K562 (cell line): ENCODE results near the gene SEMA3C. TPM values are rescaled to one million over a fixed set of nuclear protein-coding genes. Genes with fewer than 3 reads are reported as not detected.

ENCODE experiments used
- ATAC-seq: fragments of 200-7000 bp; cut with Tn5 transposase; 3 replicates; pipeline ENCODE4 v1.9.1; 2020; ENCODE audit warnings: moderate library complexity
- BruUV-seq: library from RNA; stranded (reverse); fragments of 400-500 nt; replicated peaks from 2 replicates; lab custom pipeline; 2021; lab: Mats Ljungman, UMichigan
- CTCF ChIA-PET: fragments of 300-600 bp; formaldehyde crosslinking; extraction: SDS; loops from one replicate; lab custom pipeline; 2021; ENCODE audit warnings: low intra/inter-chr PET ratio; lab: Yijun Ruan, JAX
- POLR2A ChIA-PET: fragments of 300-600, 350-650 bp; sonication (Branson Sonifier 250); formaldehyde crosslinking; extraction: SDS; loops from one replicate; lab custom pipeline; 2021; ENCODE audit warnings: antibody characterized with exemption, inconsistent platforms; lab: Yijun Ruan, JAX
- DNase-seq, 4 experiments: peaks; one replicate each; pipeline versions ENCODE4 v3.0.0 to v3.0.0-alpha.2; 2011 to 2018; ENCODE audit warnings: low spot score in 3 of 4, mixed read lengths in 3 of 4; ENCODE audit errors: extremely low read depth in 1 of 4
- FAIRE-seq: peaks from 2 replicates; lab custom pipeline; 2011; peaks lifted over from hg19 to GRCh38; lab: Jason Lieb, UNC
- H2AFZ ChIP-seq: 2 replicates; pipeline ENCODE4 v1.6.0; 2011; ENCODE audit warnings: low read depth, low read length, control low read depth, inconsistent platforms
- H3K27ac ChIP-seq: fragments of 200-600 bp; 3 replicates; pipeline ENCODE4 v1.8.0; 2011; ENCODE audit warnings: low read depth, mild to moderate bottlenecking, control low read depth, inconsistent platforms, low read length, moderate library complexity, mixed read lengths; ENCODE audit errors: extremely low read depth
- H3K27me3 ChIP-seq, 2 experiments: fragments of 300-600 bp in 1 of 2; 2 replicates in 1 of 2; 3 replicates in 1 of 2; pipeline versions ENCODE4 v1.6.0 to v1.8.0; 2011; ENCODE audit warnings: inconsistent platforms in 2 of 2, low read length in 2 of 2, mild to moderate bottlenecking in 1 of 2, mixed read lengths in 1 of 2, moderate library complexity in 1 of 2; ENCODE audit not compliant: control insufficient read depth in 2 of 2, insufficient read depth in 2 of 2
- H3K36me3 ChIP-seq: fragments of 300-600 bp; 3 replicates; pipeline ENCODE4 v1.8.0; 2011; ENCODE audit warnings: mild to moderate bottlenecking, low read length, inconsistent platforms; ENCODE audit not compliant: control insufficient read depth, insufficient read depth
- H3K4me1 ChIP-seq, 2 experiments: fragments of 200-600 bp in 1 of 2; replicated peaks in 1 of 2; 2 replicates in 1 of 2; 3 replicates in 1 of 2; pipeline versions ENCODE4 v1.5.1 to v1.8.0; 2011; ENCODE audit warnings: inconsistent platforms in 2 of 2, low read length in 2 of 2, mild to moderate bottlenecking in 1 of 2, mixed read lengths in 1 of 2, moderate library complexity in 1 of 2; ENCODE audit not compliant: control insufficient read depth in 2 of 2, insufficient read depth in 2 of 2
- H3K4me2 ChIP-seq: 2 replicates; pipeline ENCODE4 v1.6.1; 2011; ENCODE audit warnings: low read length, control low read depth, inconsistent platforms, mixed read lengths; ENCODE audit not compliant: insufficient read depth
- H3K4me3 ChIP-seq: fragments of 200-600 bp; sonication (generic), shearing (Covaris generic); 2 replicates; pipeline ENCODE4 v1.5.1; 2016; ENCODE audit warnings: control low read depth, inconsistent platforms
- H3K79me2 ChIP-seq: fragments of 200-600 bp; 3 replicates; pipeline ENCODE4 v1.8.0; 2011; ENCODE audit warnings: low read length, inconsistent platforms; ENCODE audit not compliant: control insufficient read depth, insufficient read depth
- H3K9ac ChIP-seq, 2 experiments: 2 replicates each; pipeline versions ENCODE4 v1.6.0 to v1.6.1; 2011; ENCODE audit warnings: low read depth in 2 of 2, low read length in 2 of 2, control low read depth in 1 of 2, inconsistent platforms in 1 of 2, mild to moderate bottlenecking in 1 of 2, mixed read lengths in 1 of 2; ENCODE audit not compliant: insufficient read depth in 1 of 2
- H3K9me1 ChIP-seq: one replicate; pipeline ENCODE4 v1.6.0; 2011; ENCODE audit warnings: inconsistent platforms, mild to moderate bottlenecking, low read length, moderate library complexity; ENCODE audit not compliant: control insufficient read depth, insufficient read depth
- H3K9me3 ChIP-seq: replicated peaks from 2 replicates; pipeline ENCODE4 v1.5.1; 2011; ENCODE audit warnings: low read depth, low read length, inconsistent platforms; ENCODE audit not compliant: control insufficient read depth, insufficient read depth
- H4K20me1 ChIP-seq: replicated peaks from 2 replicates; pipeline ENCODE4 v1.6.1; 2011; ENCODE audit warnings: low read length, inconsistent platforms, mixed read lengths; ENCODE audit not compliant: control insufficient read depth, insufficient read depth
- CEBPZ ChIP-seq: fragments of 150-350 bp; IDR thresholded peaks from 2 replicates; pipeline ENCODE4 v1.6.1; 2014; ENCODE audit warnings: low read depth, mild to moderate bottlenecking, low read length, borderline replicate concordance
- CGGBP1 ChIP-seq: fragments of 250-450 bp; sonication (Bioruptor Pico); IDR thresholded peaks from 2 replicates; pipeline ENCODE4 v1.9.0; 2021; ENCODE audit warnings: mild to moderate bottlenecking
- GTF2B ChIP-seq: IDR thresholded peaks from 2 replicates; pipeline ENCODE4 v1.6.1; 2011; ENCODE audit not compliant: insufficient read length; ENCODE audit errors: extremely low read depth
- OTX1 ChIP-seq: fragments of 450-650 bp; formaldehyde crosslinking; IDR thresholded peaks from 2 replicates; pipeline ENCODE4 v1.4.0; 2022; ENCODE audit warnings: mild to moderate bottlenecking
- RFX5 ChIP-seq: IDR thresholded peaks from 2 replicates; pipeline ENCODE4 v1.6.1; 2011; ENCODE audit warnings: low read depth, mild to moderate bottlenecking, improper control_type of control experiment, low read length
- ZNF324 ChIP-seq: fragments of 250-450 bp; sonication (Bioruptor Pico); IDR thresholded peaks from 2 replicates; pipeline ENCODE4 v1.4.0; 2020; ENCODE audit warnings: mild to moderate bottlenecking
- WGBS: fragments of 100-300 bp; shearing (Covaris generic); methylation state at CpG from one replicate; pipeline ENCODE4 v1.1.6; 2016; ENCODE audit warnings: low coverage, mixed read lengths; ENCODE audit not compliant: insufficient coverage; ENCODE audit errors: missing lambda C conversion rate; 5-methylcytosine and 5-hydroxymethylcytosine counted together
- in situ Hi-C: fragments of 300-500 bp; cut with MboI; formaldehyde crosslinking; loops from 4 replicates; pipeline ENCODE4 v1.15.0; 2018; ENCODE audit warnings: inconsistent platforms, mixed read lengths
- intact Hi-C: fragments of 100-400 bp; cut with micrococcal nuclease; formaldehyde crosslinking; loops from 2 replicates; pipeline ENCODE4 v1.14.2; 2022
- polyA plus RNA-seq, 8 experiments: library from polyadenylated mRNA; depleted of rRNA in 4 of 8; stranded (reverse) in 5 of 8; unstranded in 3 of 8; fragments of >200 nt; fragmentation: Nextera tagmentation in 2 of 8; fragmentation: Illumina TruSeq in 1 of 8; extraction: Ambion mirVana in 2 of 8; extraction: Trizol in 1 of 8; gene quantifications; 2 replicates each; pipeline versions ENCODE4 v1.2.1 to v1.2.3, GENCODE V29; 2011 to 2014; ENCODE audit warnings: inconsistent platforms in 1 of 8, missing spikeins in 1 of 8
- total RNA-seq, 7 experiments: library from RNA; depleted of rRNA in 6 of 7; stranded (reverse); fragments of >200 nt in 6 of 7; fragmentation: Illumina TruSeq in 2 of 7; extraction: Trizol in 2 of 7; gene quantifications; 2 replicates each; pipeline versions ENCODE4 v1.2.1 to v1.2.3, GENCODE V29; 2011 to 2021; ENCODE audit warnings: low replicate concordance in 1 of 7
- TF ChIP-seq, protein P1 (sequence below): fragments of 450-650 bp; formaldehyde crosslinking; IDR thresholded peaks from 2 replicates; pipeline ENCODE4 v1.4.0; 2020; ENCODE audit warnings: mild to moderate bottlenecking, moderate library complexity

SEMA3C gene
- total and polyA plus RNA-seq, 9 of the 15 experiments (the other 6 are each of a cell fraction or from before 2014, with no cell fraction given): 0.04 to 0.36 (median 0.12) TPM; not detected in 3

- Histone ChIP-seq H3K36me3 (no peaks in the 10 kb centered on the region), H3K27me3 (no peaks in the 10 kb centered on the region), H3K4me2 (no peak overlapping the region), H3K4me1 (no peaks in the 10 kb centered on the region), H3K9me3 (no peaks in the 10 kb centered on the region), H3K27ac (no peak overlapping the region), H3K4me3 (no peak overlapping the region), H4K20me1 (no peaks in the 10 kb centered on the region), H3K9me1 (no peaks in the 10 kb centered on the region), H2AFZ (no peak overlapping the region), H3K9ac (no peak overlapping the region), H3K79me2 (no peaks in the 10 kb centered on the region)
- POLR2A ChIA-PET: no interaction called here
- in situ Hi-C loops: no loop called here
- FAIRE-seq (no peak), ATAC-seq (no peak), DNase-seq (no peak)
- no TSS peak for BruUV-seq
- TF ChIP-seq CGGBP1 (no peak), CEBPZ (no peak), ZNF324 (no peak), OTX1 (no peak), GTF2B (no peak), RFX5 (no peak)
- TF ChIP-seq, protein P1, sequence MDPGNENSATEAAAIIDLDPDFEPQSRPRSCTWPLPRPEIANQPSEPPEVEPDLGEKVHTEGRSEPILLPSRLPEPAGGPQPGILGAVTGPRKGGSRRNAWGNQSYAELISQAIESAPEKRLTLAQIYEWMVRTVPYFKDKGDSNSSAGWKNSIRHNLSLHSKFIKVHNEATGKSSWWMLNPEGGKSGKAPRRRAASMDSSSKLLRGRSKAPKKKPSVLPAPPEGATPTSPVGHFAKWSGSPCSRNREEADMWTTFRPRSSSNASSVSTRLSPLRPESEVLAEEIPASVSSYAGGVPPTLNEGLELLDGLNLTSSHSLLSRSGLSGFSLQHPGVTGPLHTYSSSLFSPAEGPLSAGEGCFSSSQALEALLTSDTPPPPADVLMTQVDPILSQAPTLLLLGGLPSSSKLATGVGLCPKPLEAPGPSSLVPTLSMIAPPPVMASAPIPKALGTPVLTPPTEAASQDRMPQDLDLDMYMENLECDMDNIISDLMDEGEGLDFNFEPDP: no peak
- whole genome bisulfite sequencing: 0% methylated on average over 2 of the region's 2 CpGs
- intact Hi-C loops: loop anchor here (10.0 kb wide), 1 partner anchor 547 kb away; no protein-coding TSS in a partner anchor
- CTCF ChIA-PET: no interaction called here
Measured at GRCh38 chr7:80708123-80708522, 210.7 kb downstream of the SEMA3C start.
